GM04503 (cell line): ENCODE data around the gene QARS1.

Experiments used
- DNase-seq: peaks from one replicate; pipeline ENCODE4 v3.0.0-alpha.2; 2012; ENCODE audit warnings: low read depth

Gene QARS1

GRCh38 chr3:49053543-49053942, 51.0 kb downstream of the QARS1 start:
- DNase-seq: no peak
